ENCODE results near the gene ARSK. TPM values are rescaled to one million over a fixed set of nuclear protein-coding genes. Genes with fewer than 3 reads are reported as not detected.
A peak's percentile ranks its signal among the peaks of the same experiment; 100 is the strongest.

ARSK gene
- total and polyA plus RNA-seq, 11 donors = 1.8 to 5.7 (median 3.5) TPM

- Histone ChIP-seq H3K27ac (no peak overlapping the region), H3K9me3 (peaks cover 0 to 14% (median 4%) of the 10 kb centered on the region in 12 donors), H3K4me1 (peaks cover 0 to 27% (median 17%) of the 10 kb centered on the region in 12 donors), H3K27me3 (no peaks in the 10 kb centered on the region), H3K4me3 (no peak overlapping the region), H3K36me3 (no peaks in the 10 kb centered on the region)
- intact Hi-C loops (cut with DNase I) = no loop called here
- DNase-seq (no peak), ATAC-seq (no peak)
- WGBS, 4 donors = 75 to 93% (median 82%) methylated on average over 5 of the region's 5 CpGs
- TF ChIP-seq POLR2A (IDR thresholded peaks at IDR 0.05) (no peak), CTCF (IDR thresholded peaks at IDR 0.05) (no peak)
Observed at GRCh38 chr5:95617057-95617456, 62.2 kb downstream of the ARSK start.

- ATAC-seq (no peak), DNase-seq (no peak)
- H3K9me3 ChIP-seq = peaks cover 0 to 5% (median 0%) of the 10 kb centered on the region in 12 donors
- no peaks in the 10 kb centered on the region for H3K27me3 ChIP-seq
- intact Hi-C loops (cut with DNase I) = no loop called here
- H3K4me1 ChIP-seq = peaks cover 0 to 36% (median 17%) of the 10 kb centered on the region in 12 donors
- no peak for TF ChIP-seq POLR2A (IDR thresholded peaks at IDR 0.05)
- no peak for TF ChIP-seq CTCF (IDR thresholded peaks at IDR 0.05)
- H3K27ac ChIP-seq = no peak overlapping the region
- H3K36me3 ChIP-seq = no peaks in the 10 kb centered on the region
- 75 to 86% (median 81%) methylated on average over 4 of the region's 4 CpGs for WGBS, 4 donors
- peak overlapping the region in 3 of 12 donors; percentile 66 to 74 (median 67) for H3K4me3 ChIP-seq
Observed at GRCh38 chr5:95619096-95619495, 64.2 kb downstream of the ARSK start.

GRCh38 chr5:95619514-95620029 is 64.7 kb downstream of the ARSK start:
- H3K4me1 ChIP-seq = peaks cover 0 to 36% (median 17%) of the 10 kb centered on the region in 12 donors
- H3K27ac ChIP-seq = no peak overlapping the region
- 13 to 15% (median 14%) methylated on average over 19 of the region's 19 CpGs for WGBS, 4 donors
- DNase-seq (no peak), ATAC-seq (peak in 2 of 4 donors; percentile 6 to 25)
- intact Hi-C loops (cut with DNase I) = loop anchor here in 1 of 10 donors (2.0 kb wide), 1 partner anchor 65 kb away; the partner anchor contains the start of genes ARSK and SKIC3
- H3K4me3 ChIP-seq = peak overlapping the region; percentile 30 to 74 (median 58)
- TF ChIP-seq POLR2A (IDR thresholded peaks at IDR 0.05) (no peak), CTCF (IDR thresholded peaks at IDR 0.05) (no peak)
- peaks cover 0 to under 1% (median 0%) of the 10 kb centered on the region in 12 donors for H3K9me3 ChIP-seq
- H3K27me3 ChIP-seq = no peaks in the 10 kb centered on the region
- H3K36me3 ChIP-seq = no peaks in the 10 kb centered on the region

- TF ChIP-seq POLR2A (IDR thresholded peaks at IDR 0.05) (no peak), CTCF (IDR thresholded peaks at IDR 0.05) (peak in 1 of 12 donors; percentile 3)
- H3K4me3 ChIP-seq = peak within 1 kb of the TSS; percentile 30 to 74 (median 58)
- H3K4me1 ChIP-seq = peaks cover 0 to 36% (median 17%) of the 10 kb centered on the region in 12 donors
- peak within 1 kb of the TSS in 1 of 12 donors; percentile 53 for H3K27ac ChIP-seq
- ATAC-seq = peak; percentile 46 to 74 (median 66)
- peak; percentile 26 to 82 (median 54) for DNase-seq
- WGBS, 4 donors = 1 to 5% (median 2%) methylated on average over 23 to 85 of the region's 85 CpGs
- H3K36me3 ChIP-seq = no peaks in the 10 kb centered on the region
- intact Hi-C loops (cut with DNase I) = loop anchor here in 1 of 10 donors (2.0 kb wide), 1 partner anchor 65 kb away; the partner anchor contains the start of genes ARSK and SKIC3
- H3K9me3 ChIP-seq = no peaks in the 10 kb centered on the region
- H3K27me3 ChIP-seq = no peaks in the 10 kb centered on the region
Observed at GRCh38 chr5:95620030-95620869, 65.3 kb downstream of the ARSK start, which contains the start of gene GPR150. GPR150 (plus strand) TSS chr5:95620087; CDS start chr5:95620276, 189 bp downstream.

Data from heart left ventricle (tissue), 16 donors.